MCF 10A (cell line): ENCODE results near the gene AGAP1. TPM values are rescaled to one million over a fixed set of nuclear protein-coding genes. Genes with fewer than 3 reads are reported as not detected.

Source experiments
- BruUV-seq: library from RNA; stranded (reverse); fragments of 400-500 nt; replicated peaks from 2 replicates; lab custom pipeline; 2021; lab: Mats Ljungman, UMichigan
- CTCF ChIA-PET: fragments of 300-600 bp; sonication (Branson Sonifier 250); formaldehyde crosslinking; extraction: SDS; loops from one replicate; lab custom pipeline; 2021; ENCODE audit warnings: antibody characterized with exemption, inconsistent platforms; lab: Yijun Ruan, JAX
- POLR2A ChIA-PET: fragments of 300-600, 350-650 bp; sonication (Branson Sonifier 250); formaldehyde crosslinking; extraction: SDS; loops from one replicate; lab custom pipeline; 2020; ENCODE audit warnings: antibody characterized with exemption, inconsistent platforms; lab: Yijun Ruan, JAX
- DNase-seq: peaks from one replicate; pipeline ENCODE4 v3.0.0-alpha.2; 2018; ENCODE audit not compliant: unreplicated experiment
- H3K27ac Mint-ChIP-seq: one replicate; pipeline ENCODE4 v1.8.0; 2022; ENCODE audit warnings: mild to moderate bottlenecking, low read depth, mixed read lengths; ENCODE audit not compliant: unreplicated experiment
- H3K27me3 Mint-ChIP-seq: one replicate; pipeline ENCODE4 v1.8.0; 2022; ENCODE audit warnings: mixed read lengths; ENCODE audit not compliant: insufficient read depth, unreplicated experiment
- H3K36me3 Mint-ChIP-seq: one replicate; pipeline ENCODE4 v1.8.0; 2022; ENCODE audit warnings: mild to moderate bottlenecking, moderate library complexity, mixed read lengths; ENCODE audit not compliant: insufficient read depth, unreplicated experiment
- H3K4me1 Mint-ChIP-seq: one replicate; pipeline ENCODE4 v1.8.0; 2022; ENCODE audit warnings: mixed read lengths; ENCODE audit not compliant: insufficient read depth, unreplicated experiment
- H3K4me3 Mint-ChIP-seq: one replicate; pipeline ENCODE4 v1.8.0; 2022; ENCODE audit warnings: mild to moderate bottlenecking, moderate library complexity, mixed read lengths; ENCODE audit not compliant: unreplicated experiment
- H3K9me3 Mint-ChIP-seq: one replicate; pipeline ENCODE4 v1.8.0; 2022; ENCODE audit warnings: mixed read lengths; ENCODE audit not compliant: unreplicated experiment
- CTCF ChIP-seq: fragments of 200-600 bp; IDR thresholded peaks from one replicate; pipeline ENCODE4 v1.8.0; 2022; ENCODE audit warnings: antibody characterized with exemption, mild to moderate bottlenecking; ENCODE audit not compliant: unreplicated experiment
- intact Hi-C: fragments of 100-400 bp; cut with micrococcal nuclease; formaldehyde crosslinking; loops from 2 replicates; pipeline ENCODE4 v1.14.1; 2022
- total RNA-seq: library from RNA; stranded (reverse); gene quantifications from 2 replicates; pipeline ENCODE4 v1.2.3, GENCODE V29; 2022

AGAP1 gene
- total RNA-seq, 1 experiment from 2014 or later, result 41.3 TPM

DNA sequence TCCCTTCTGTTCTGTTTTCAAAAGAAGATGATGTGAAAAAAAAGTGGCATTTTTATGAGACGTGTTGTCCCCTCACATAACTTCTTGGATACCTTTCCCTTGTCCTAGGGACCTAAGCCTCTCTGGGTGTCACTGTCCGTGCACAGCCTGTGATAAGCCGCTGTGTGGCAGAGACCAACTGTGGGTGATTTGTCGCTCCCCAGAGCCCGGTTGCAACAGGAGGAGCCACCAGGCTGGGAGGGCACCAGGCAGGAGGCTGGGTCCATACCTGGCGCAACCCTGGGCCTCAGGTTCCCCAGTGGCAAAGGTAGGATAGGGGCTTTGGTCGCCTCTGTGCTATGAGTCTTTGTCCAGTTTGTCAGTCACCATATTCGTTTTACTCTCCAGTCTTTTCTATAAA is 82.1 kb downstream of the AGAP1 start:
- Mint-ChIP-seq H3K36me3 (no peaks in the 10 kb centered on the region), H3K27me3 (no peaks in the 10 kb centered on the region), H3K4me1 (no peaks in the 10 kb centered on the region), H3K27ac (no peak overlapping the region), H3K9me3 (no peaks in the 10 kb centered on the region), H3K4me3 (no peak overlapping the region)
- no peak for DNase-seq
- intact Hi-C loops, result no loop called here
- no TSS peak for BruUV-seq
- ChIA-PET CTCF (no interaction called here), POLR2A (no interaction called here)
- TF ChIP-seq CTCF, result no peak

- BruUV-seq, result no TSS peak
Measured at GRCh38 chr2:235576337-235576910, 82.6 kb downstream of the AGAP1 start.

GRCh38 chr2:235577404-235578330 is 83.8 kb downstream of the AGAP1 start:
- Mint-ChIP-seq H3K27me3 (no peaks in the 10 kb centered on the region), H3K9me3 (no peaks in the 10 kb centered on the region), H3K4me1 (no peaks in the 10 kb centered on the region), H3K27ac (no peak overlapping the region), H3K36me3 (no peaks in the 10 kb centered on the region), H3K4me3 (no peak overlapping the region)
- no TSS peak for BruUV-seq
- intact Hi-C loops, result no loop called here
- TF ChIP-seq CTCF, result no peak
- DNase-seq, result no peak
- CTCF ChIA-PET, result interaction anchor here (1.5 to 1.7 kb wide), 2 partner anchors 16 to 18 kb away, joined by 4 to 5 read pairs; no protein-coding TSS in a partner anchor
- POLR2A ChIA-PET, result interaction anchor here (0.6 kb wide), 1 partner anchor 140 kb away, joined by 3 read pairs; no protein-coding TSS in a partner anchor

More at GRCh38 chr2:235576337-235576910, 82.6 kb downstream of the AGAP1 start:
- CTCF ChIA-PET, result no interaction called here
- Mint-ChIP-seq H3K27ac (no peak overlapping the region), H3K9me3 (no peaks in the 10 kb centered on the region), H3K36me3 (no peaks in the 10 kb centered on the region), H3K27me3 (no peaks in the 10 kb centered on the region), H3K4me3 (no peak overlapping the region), H3K4me1 (no peaks in the 10 kb centered on the region)
- no peak for DNase-seq
- intact Hi-C loops, result no loop called here
- TF ChIP-seq CTCF, result no peak
- POLR2A ChIA-PET, result no interaction called here

- Mint-ChIP-seq H3K27me3 (no peaks in the 10 kb centered on the region), H3K36me3 (no peaks in the 10 kb centered on the region), H3K4me1 (no peaks in the 10 kb centered on the region), H3K9me3 (no peaks in the 10 kb centered on the region), H3K4me3 (no peak overlapping the region), H3K27ac (no peak overlapping the region)
- intact Hi-C loops, result no loop called here
- POLR2A ChIA-PET, result no interaction called here
- CTCF ChIA-PET, result interaction anchor here (0.6 to 1.7 kb wide), 3 partner anchors 14 to 200 kb away, joined by 3 to 4 read pairs (median 4); no protein-coding TSS in a partner anchor
- no peak for DNase-seq
- BruUV-seq, result no TSS peak
- no peak for TF ChIP-seq CTCF
Measured at GRCh38 chr2:235579128-235579527, 85.3 kb downstream of the AGAP1 start.
